ENCODE data around the gene SPRR1A. TPM values are rescaled to one million over a fixed set of nuclear protein-coding genes. Genes with fewer than 3 reads are reported as not detected.

Gene SPRR1A
- total RNA-seq, 1 donor from 2014 or later = not detected

DNA sequence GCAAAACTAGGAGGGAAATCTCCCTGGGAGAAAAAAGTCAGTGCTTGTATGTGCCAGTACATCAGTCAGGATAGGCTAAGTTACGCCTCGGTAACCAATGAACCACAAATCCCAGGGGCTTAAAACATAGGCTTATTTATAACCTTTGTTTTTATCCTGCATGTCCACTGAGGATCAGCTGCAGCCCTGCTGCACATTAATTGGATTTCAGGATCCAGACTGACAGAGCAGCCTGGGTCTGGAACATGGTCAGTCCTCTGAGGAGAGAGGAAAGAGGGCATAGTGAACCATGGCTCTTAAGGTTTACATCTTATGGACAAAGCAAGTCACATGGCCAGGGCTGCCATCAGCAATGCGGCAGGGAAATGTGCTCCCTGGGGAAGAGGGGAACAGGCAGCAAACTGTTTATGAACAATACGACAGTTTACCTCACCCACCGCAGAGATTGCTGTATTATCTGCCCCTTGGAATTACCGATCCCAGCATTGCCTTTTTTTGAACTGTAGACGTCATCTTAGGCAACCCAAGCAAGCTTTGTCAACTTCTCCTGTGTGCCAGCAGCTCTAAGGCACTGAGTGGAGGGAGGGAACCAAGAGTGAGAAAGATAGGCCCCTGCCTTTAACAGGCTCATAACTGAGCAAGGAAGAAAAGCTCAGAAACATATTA is 22.5 kb upstream of the SPRR1A start:
- Mint-ChIP-seq H3K4me1 (no peaks in the 10 kb centered on the region), H3K4me3 (no peak overlapping the region), H3K9me3 (no peaks in the 10 kb centered on the region), H3K27ac (no peak overlapping the region), H3K36me3 (ENCODE audit: low read depth) (no peaks in the 10 kb centered on the region), H3K27me3 (peaks cover 2% of the 10 kb centered on the region)
- intact Hi-C loops (cut with micrococcal nuclease) = no loop called here
- no peak for DNase-seq

DNA sequence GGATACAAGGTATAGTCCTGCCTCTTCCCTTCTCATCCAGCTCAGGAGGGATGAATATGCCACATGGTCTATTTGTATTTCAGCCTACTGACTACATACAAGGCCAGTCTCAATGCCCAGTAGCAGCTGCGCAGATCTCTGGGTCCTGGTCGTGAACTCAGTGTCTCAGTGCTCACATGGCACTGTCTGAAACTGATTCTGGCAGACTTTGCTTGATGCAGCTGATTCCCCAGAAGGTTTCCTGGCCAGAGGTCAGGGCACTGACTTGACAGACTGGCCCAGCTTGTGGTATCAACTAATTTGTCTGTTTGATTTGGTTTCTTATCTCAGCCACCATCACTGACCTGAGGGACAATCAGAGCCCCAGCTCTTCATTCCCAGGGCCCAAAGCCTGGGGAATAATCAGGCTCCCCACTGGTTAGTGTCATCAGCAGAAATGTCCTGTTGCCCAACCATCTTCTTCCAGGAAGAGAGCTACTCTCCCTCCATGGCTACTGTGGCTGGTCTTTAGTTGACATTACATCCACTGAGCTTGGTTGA is 20.9 kb upstream of the SPRR1A start:
- H3K4me3 Mint-ChIP-seq = no peak overlapping the region
- no peaks in the 10 kb centered on the region for H3K36me3 Mint-ChIP-seq (ENCODE audit: low read depth)
- no peak for DNase-seq
- H3K4me1 Mint-ChIP-seq = peaks cover 2% of the 10 kb centered on the region
- no peak overlapping the region for H3K27ac Mint-ChIP-seq
- intact Hi-C loops (cut with micrococcal nuclease) = no loop called here
- no peaks in the 10 kb centered on the region for H3K9me3 Mint-ChIP-seq
- H3K27me3 Mint-ChIP-seq = peaks cover 2% of the 10 kb centered on the region

DNA sequence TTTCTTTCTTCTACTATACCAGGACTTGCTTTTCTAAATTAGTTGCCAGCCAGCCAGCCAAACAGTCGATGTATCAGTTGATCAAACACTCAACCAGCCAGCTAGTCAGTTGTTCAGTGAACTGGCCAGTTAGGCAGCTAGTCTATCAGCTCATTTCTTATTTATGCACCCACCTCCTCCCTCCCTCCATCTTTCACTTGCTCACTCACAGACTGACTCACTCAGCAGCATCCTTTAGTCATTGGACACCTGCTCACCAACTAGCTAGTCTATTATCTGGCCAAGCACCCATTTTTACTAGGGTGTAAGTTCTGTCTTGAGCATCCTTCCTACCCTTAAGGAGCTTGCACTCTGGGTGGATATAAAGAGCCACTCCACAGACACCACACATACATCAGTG is 19.3 kb upstream of the SPRR1A start:
- H3K27ac Mint-ChIP-seq = no peak overlapping the region
- H3K4me1 Mint-ChIP-seq = peaks cover 2% of the 10 kb centered on the region
- no peaks in the 10 kb centered on the region for H3K36me3 Mint-ChIP-seq (ENCODE audit: low read depth)
- intact Hi-C loops (cut with micrococcal nuclease) = no loop called here
- H3K4me3 Mint-ChIP-seq = no peak overlapping the region
- peaks cover 2% of the 10 kb centered on the region for H3K27me3 Mint-ChIP-seq
- no peaks in the 10 kb centered on the region for H3K9me3 Mint-ChIP-seq
- no peak for DNase-seq

DNA sequence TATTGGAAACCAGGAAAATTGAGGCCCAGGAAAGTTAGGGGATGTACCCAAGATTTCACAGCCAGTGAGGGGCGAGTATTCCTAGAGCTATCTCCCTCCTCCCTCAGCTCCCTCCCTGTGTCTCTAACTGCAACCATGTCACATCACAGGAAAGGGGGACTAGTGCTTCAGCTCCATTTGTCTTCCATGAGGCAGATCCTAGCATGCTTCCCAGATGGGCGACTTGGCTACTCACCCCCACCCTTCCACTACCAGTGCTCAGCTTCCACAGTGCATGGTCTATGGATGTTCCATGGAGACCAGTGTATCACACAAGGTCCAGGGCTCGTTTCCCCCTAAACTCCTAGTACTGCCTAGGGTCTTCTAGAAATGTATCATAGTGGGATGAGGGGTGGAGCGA is 18.0 kb upstream of the SPRR1A start:
- peaks cover 2% of the 10 kb centered on the region for H3K27me3 Mint-ChIP-seq
- intact Hi-C loops (cut with micrococcal nuclease) = no loop called here

DNA sequence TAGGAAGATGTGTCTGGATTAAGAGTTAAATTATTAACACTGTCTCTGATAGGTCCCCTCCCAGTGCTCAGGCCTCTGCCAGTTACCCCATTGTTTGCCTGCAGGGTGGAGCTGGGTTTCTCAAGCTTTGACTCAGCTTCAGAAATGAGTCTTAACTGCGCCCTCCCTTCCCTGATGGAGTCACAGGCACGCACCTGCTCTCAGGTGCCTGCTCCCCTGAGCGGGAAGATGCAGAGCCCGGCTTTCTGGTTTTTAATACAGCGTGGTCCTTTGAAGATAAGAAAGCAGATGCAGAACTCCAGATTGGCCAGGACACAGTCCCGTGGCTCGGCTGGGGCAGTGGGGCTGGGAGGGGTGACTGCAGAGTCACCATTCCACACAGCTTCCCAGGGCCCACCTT is 16.7 kb upstream of the SPRR1A start:
- H3K9me3 Mint-ChIP-seq = no peaks in the 10 kb centered on the region
- no peaks in the 10 kb centered on the region for H3K36me3 Mint-ChIP-seq (ENCODE audit: low read depth)
- no peak overlapping the region for H3K27ac Mint-ChIP-seq
- H3K4me3 Mint-ChIP-seq = no peak overlapping the region
- intact Hi-C loops (cut with micrococcal nuclease) = no loop called here
- DNase-seq = no peak
- H3K27me3 Mint-ChIP-seq = peaks cover 2% of the 10 kb centered on the region
- H3K4me1 Mint-ChIP-seq = peaks cover 2% of the 10 kb centered on the region

More for the DNA sequence above, 18.0 kb upstream of the SPRR1A start:
- no peak for DNase-seq
- Mint-ChIP-seq H3K9me3 (no peaks in the 10 kb centered on the region), H3K4me1 (peaks cover 2% of the 10 kb centered on the region), H3K27ac (no peak overlapping the region), H3K36me3 (ENCODE audit: low read depth) (no peaks in the 10 kb centered on the region), H3K4me3 (no peak overlapping the region)

DNA sequence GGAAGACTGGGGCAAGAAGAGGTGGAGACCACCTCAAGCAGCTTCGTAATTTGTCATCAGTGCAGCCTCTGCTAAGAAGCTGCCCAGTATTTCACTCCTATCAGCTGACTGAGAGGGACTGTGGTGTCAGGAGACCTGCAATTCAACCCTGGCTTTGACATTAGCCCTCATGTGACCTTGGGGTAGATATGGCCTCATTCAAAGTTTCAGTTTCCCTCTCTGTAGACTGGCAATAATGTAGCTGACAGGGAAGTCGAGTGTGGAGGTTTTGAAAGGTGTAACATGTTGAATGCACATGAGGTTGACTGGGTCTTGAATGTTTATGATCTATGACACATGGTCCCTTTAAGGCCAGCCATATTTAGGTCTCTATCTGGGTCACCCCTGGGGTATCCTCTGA is 15.6 kb upstream of the SPRR1A start:
- DNase-seq = no peak
- intact Hi-C loops (cut with micrococcal nuclease) = no loop called here
- H3K27ac Mint-ChIP-seq = no peak overlapping the region
- H3K27me3 Mint-ChIP-seq = peaks cover 2% of the 10 kb centered on the region
- H3K4me1 Mint-ChIP-seq = peaks cover 2% of the 10 kb centered on the region
- no peaks in the 10 kb centered on the region for H3K36me3 Mint-ChIP-seq (ENCODE audit: low read depth)
- H3K4me3 Mint-ChIP-seq = no peak overlapping the region
- no peaks in the 10 kb centered on the region for H3K9me3 Mint-ChIP-seq

DNA sequence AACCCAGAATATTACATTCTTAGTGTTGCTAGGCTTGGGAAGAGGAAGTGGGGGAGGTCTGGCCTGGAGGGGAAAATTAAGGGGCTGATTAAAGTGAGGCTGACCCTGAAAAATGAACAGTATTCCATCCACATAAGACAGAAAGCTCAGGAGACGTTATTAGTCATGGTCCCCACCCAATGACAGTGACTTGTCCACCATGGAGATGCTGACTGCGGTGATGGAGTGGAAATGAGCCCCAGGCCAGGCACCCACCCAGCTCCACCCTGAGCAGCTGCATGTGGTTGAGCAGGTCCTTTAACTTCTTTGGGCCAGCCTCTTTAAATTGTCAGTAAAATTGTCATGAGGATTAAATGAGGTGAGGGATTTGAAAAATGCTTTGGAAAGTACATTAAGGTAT is 14.8 kb upstream of the SPRR1A start:
- no peaks in the 10 kb centered on the region for H3K27me3 Mint-ChIP-seq
- DNase-seq = no peak
- H3K4me1 Mint-ChIP-seq = peaks cover 2% of the 10 kb centered on the region
- H3K4me3 Mint-ChIP-seq = no peak overlapping the region
- intact Hi-C loops (cut with micrococcal nuclease) = no loop called here
- no peaks in the 10 kb centered on the region for H3K9me3 Mint-ChIP-seq
- no peak overlapping the region for H3K27ac Mint-ChIP-seq
- no peaks in the 10 kb centered on the region for H3K36me3 Mint-ChIP-seq (ENCODE audit: low read depth)

DNA sequence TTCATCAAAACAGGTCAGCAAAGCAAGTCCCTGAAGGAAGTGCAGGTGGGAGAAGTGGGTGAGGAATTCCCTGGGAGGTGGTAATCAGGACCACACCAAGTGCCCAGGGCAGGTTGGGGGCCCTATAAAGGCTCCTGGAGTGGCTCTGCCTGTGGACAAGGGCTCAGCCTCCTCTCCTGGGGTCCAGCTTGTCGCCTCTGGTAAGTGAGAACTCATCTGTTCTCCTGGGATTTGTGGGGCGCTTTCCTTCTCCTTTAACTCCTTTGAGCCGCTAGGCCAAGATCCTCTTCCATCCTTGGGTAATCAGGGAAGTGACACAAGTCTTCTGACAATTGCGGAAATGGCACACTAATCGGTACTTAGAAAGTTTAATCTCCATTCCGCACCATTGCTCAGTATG is 13.4 kb upstream of the SPRR1A start, which contains the start of gene SPRR4:
Gene SPRR4 (plus strand): TSS at position 154 of the 400 bp plus-strand sequence. CDS start 1,243 bp downstream, outside the sequence.
- intact Hi-C loops (cut with micrococcal nuclease) = no loop called here
- H3K4me3 Mint-ChIP-seq = no peak within 1 kb of the TSS
- no peak for DNase-seq

DNA sequence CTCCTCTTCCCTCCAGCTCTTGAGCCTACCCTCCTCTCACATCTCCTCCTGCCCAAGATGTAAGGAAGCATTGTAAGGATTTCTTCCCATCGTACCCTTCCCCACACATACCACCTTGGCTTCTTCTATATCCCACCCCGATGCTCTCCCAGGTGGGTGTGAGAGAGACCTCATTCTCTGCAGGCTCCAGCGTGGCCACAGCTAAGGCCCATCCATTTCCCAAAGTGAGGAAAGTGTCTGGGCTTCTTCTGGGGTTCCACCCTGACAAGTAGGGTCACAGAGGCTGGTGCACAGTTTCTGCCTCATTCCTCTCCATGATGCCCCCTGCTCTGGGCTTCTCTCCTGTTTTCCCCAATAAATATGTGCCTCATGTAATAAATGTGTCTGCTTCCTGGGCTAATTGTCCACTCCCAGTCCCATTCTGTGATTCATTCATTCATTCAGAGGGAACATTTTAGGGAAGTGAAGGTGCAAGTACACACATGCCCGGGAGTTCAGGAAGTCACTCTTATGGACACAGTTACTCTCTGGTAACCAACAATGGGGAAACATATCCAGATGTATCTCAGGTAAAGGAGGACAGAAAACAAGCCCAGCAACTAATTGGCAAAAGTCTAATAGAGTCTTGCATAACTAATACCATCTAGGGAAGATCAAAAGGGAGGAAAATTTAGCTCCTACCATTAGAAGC is 11.5 kb upstream of the SPRR1A start:
- Mint-ChIP-seq H3K27me3 (peaks cover 5% of the 10 kb centered on the region), H3K4me3 (no peak overlapping the region), H3K27ac (no peak overlapping the region), H3K9me3 (no peaks in the 10 kb centered on the region), H3K4me1 (peaks cover 2% of the 10 kb centered on the region), H3K36me3 (ENCODE audit: low read depth) (no peaks in the 10 kb centered on the region)
- intact Hi-C loops (cut with micrococcal nuclease) = no loop called here
- DNase-seq = no peak

More for the DNA sequence above, 13.4 kb upstream of the SPRR1A start, which contains the start of gene SPRR4:
- Mint-ChIP-seq H3K27me3 (no peaks in the 10 kb centered on the region), H3K27ac (no peak within 1 kb of the TSS), H3K9me3 (no peaks in the 10 kb centered on the region), H3K4me1 (peaks cover 2% of the 10 kb centered on the region), H3K36me3 (ENCODE audit: low read depth) (no peaks in the 10 kb centered on the region)

DNA sequence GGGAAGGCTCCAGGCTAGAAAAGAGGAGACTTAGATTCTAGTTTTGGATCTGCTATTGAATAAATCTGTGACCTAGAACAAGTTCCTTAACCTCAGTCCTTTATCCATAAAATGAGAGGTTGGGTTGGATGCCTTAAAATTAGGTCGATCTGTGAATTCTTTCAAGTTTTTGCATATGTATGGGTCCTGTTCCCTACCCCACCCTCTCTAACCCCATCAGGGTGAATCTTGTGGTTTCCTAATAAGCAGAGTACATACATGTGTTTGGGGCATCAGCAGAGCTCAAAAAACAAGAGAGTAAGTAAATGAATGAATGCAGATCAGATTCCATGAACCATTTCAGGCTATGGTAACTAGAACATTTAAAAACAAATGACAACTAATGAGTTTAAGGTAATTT is 7.2 kb upstream of the SPRR1A start:
- H3K27me3 Mint-ChIP-seq = peaks cover 5% of the 10 kb centered on the region
- DNase-seq = no peak
- H3K27ac Mint-ChIP-seq = no peak overlapping the region
- H3K4me1 Mint-ChIP-seq = no peaks in the 10 kb centered on the region
- H3K4me3 Mint-ChIP-seq = no peak overlapping the region
- no peaks in the 10 kb centered on the region for H3K36me3 Mint-ChIP-seq (ENCODE audit: low read depth)
- intact Hi-C loops (cut with micrococcal nuclease) = no loop called here
- no peaks in the 10 kb centered on the region for H3K9me3 Mint-ChIP-seq

DNA sequence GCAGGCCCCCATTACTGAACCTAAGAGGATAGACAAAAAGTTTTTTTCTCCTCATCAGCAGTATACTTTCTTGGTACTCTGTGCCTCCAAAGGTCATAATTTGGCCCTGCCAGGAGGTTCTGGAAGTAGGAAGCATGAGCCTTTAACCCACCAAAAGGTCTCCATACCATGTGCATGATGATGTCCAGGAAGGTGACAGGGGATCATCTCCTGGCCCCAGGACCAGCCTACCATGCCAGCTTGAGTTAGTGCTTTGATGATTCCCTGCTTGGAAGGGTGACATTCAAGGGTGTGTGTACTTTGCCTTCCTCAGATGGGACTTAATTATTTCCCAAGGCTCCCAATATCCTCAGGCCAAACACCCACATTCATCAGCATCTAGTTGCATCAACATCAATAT is 6.3 kb upstream of the SPRR1A start:
- Mint-ChIP-seq H3K27me3 (peaks cover 5% of the 10 kb centered on the region), H3K9me3 (no peaks in the 10 kb centered on the region), H3K27ac (no peak overlapping the region), H3K4me3 (no peak overlapping the region), H3K4me1 (no peaks in the 10 kb centered on the region), H3K36me3 (ENCODE audit: low read depth) (no peaks in the 10 kb centered on the region)
- intact Hi-C loops (cut with micrococcal nuclease) = no loop called here
- no peak for DNase-seq

DNA sequence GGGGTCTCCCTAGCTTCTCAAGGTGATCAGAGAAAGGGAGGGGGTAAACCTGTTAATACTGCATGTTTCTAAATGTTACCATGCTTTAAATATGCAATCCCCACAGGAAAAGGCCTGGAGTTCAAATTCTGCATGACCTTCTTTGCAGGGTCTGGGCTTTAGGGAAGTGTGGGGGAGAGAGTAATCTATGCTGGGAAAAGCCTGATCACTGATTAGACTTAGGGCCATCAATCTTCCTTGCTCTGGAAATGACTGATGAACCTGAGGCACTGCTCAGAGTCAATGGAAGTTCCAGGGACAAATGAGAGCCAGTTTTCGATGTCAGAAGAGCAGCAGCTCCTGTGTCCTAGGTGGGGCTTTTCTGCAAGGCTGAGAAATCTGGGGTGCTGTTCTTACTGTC is 3.2 kb upstream of the SPRR1A start:
- H3K36me3 Mint-ChIP-seq (ENCODE audit: low read depth) = no peaks in the 10 kb centered on the region
- DNase-seq = no peak
- H3K27me3 Mint-ChIP-seq = peaks cover 5% of the 10 kb centered on the region
- H3K4me3 Mint-ChIP-seq = no peak overlapping the region
- intact Hi-C loops (cut with micrococcal nuclease) = no loop called here
- H3K27ac Mint-ChIP-seq = no peak overlapping the region
- no peaks in the 10 kb centered on the region for H3K4me1 Mint-ChIP-seq
- H3K9me3 Mint-ChIP-seq = no peaks in the 10 kb centered on the region

DNA sequence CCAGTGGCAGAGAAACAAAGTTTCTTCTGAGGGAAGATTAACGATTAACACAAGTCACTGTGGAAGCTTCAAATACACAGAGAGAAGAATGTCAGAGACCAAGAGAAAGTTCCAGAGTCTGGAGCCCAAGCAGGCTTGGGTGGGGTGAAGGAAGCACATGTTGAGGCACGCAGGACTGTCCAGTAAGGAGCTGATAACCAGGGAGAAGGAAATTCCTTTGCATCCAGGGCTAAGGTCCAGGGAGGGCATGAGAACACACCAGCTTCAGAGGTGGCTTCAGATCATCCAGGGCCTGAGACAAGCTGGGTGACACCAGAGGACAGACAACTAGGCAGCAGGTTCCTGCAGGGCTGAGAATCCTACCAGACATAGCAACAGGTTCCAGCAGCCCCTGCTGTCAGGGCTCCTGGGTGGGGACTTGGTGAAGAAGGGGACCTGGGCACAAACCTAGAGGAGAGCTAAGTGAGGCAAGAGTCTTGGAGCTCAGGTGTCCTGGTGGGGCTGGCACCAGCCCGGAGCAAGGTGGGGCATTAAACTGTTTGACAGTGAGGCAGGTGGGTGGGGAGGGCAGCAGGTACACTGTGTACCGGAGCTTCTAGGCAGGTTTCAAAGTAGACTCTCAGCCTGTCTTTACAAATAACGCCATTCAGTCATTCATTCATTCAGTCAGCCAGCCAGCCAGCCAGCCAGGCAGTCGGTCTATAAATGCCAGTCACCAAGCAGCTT is 2.6 kb upstream of the SPRR1A start:
- no peak for DNase-seq
- no peaks in the 10 kb centered on the region for H3K4me1 Mint-ChIP-seq
- no peak overlapping the region for H3K27ac Mint-ChIP-seq
- H3K9me3 Mint-ChIP-seq = no peaks in the 10 kb centered on the region
- intact Hi-C loops (cut with micrococcal nuclease) = no loop called here
- H3K36me3 Mint-ChIP-seq (ENCODE audit: low read depth) = no peaks in the 10 kb centered on the region
- H3K4me3 Mint-ChIP-seq = no peak overlapping the region
- H3K27me3 Mint-ChIP-seq = peaks cover 5% of the 10 kb centered on the region

DNA sequence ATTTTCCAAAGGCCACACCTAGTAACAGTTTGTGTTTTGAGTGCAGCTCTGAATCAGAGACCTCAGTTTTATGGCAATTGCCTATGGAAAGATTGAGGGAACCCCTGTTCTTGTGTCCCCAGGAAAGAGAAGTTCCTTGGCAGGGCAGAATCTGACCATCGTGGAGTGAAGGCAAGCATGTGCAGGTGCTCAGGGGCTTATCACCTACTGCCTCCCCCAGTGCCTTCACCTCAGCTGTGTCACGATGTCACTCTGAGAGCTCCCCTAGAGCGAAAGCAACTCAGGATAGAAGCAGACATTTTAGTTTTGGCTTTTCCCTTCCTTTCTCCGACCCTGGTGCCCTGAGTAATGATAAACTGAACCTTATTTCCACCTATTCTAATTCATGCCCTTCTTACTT is 1.8 kb upstream of the SPRR1A start:
- Mint-ChIP-seq H3K9me3 (no peaks in the 10 kb centered on the region), H3K36me3 (ENCODE audit: low read depth) (no peaks in the 10 kb centered on the region), H3K27ac (no peak overlapping the region), H3K4me3 (no peak overlapping the region), H3K27me3 (peaks cover 5% of the 10 kb centered on the region), H3K4me1 (no peaks in the 10 kb centered on the region)
- intact Hi-C loops (cut with micrococcal nuclease) = no loop called here
- no peak for DNase-seq
